GM12874 (cell line): Measurements from ENCODE around the gene CTCF.

Experiments
- CTCF ChIP-seq: IDR thresholded peaks from 2 replicates; pipeline ENCODE4 v1.5.1; 2011; ENCODE audit warnings: low read depth, mild to moderate bottlenecking, control low read depth, low read length, moderate library complexity; ENCODE audit not compliant: insufficient read depth

Gene CTCF

DNA sequence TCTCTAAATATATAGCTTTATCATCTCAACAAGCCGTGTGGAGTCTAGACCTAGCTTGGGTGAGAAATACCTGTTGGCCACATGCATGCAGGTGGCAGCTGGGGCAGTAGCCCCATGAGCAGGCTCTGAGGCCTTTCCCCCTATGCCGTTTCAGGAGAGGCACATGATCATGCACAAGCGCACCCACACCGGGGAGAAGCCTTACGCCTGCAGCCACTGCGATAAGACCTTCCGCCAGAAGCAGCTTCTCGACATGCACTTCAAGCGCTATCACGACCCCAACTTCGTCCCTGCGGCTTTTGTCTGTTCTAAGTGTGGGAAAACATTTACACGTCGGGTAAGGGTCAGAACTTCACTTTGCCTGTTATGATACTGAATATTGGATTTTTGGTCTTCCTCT, 65.9 kb downstream of the CTCF start:
- TF ChIP-seq CTCF: no peak

GRCh38 chr16:67632415-67633172, 70.3 kb downstream of the CTCF start:
- TF ChIP-seq CTCF: no peak

GRCh38 chr16:67636713-67637112, 74.4 kb downstream of the CTCF start:
- no peak for TF ChIP-seq CTCF

GRCh38 chr16:67637625-67638024, 75.3 kb downstream of the CTCF start:
- TF ChIP-seq CTCF: no peak

- no peak for TF ChIP-seq CTCF
Measured at GRCh38 chr16:67641779-67642708, 79.7 kb downstream of the CTCF start.

- no peak for TF ChIP-seq CTCF
Measured at GRCh38 chr16:67644038-67644437, 81.7 kb downstream of the CTCF start.

GRCh38 chr16:67645397-67646121, 83.2 kb downstream of the CTCF start:
- TF ChIP-seq CTCF: no peak
